GM18907 (cell line): ENCODE measurements around the gene SDS.

Source experiments
- ATAC-seq: cut with Tn5 transposase; IDR thresholded peaks from one replicate; pipeline ENCODE4 v1.9.1; 2021; ENCODE audit warnings: mild to moderate bottlenecking, moderate library complexity; ENCODE audit not compliant: unreplicated experiment

Gene SDS

GRCh38 chr12:113401066-113402000 is 2.4 kb downstream of the SDS start:
- ATAC-seq = no peak

DNA sequence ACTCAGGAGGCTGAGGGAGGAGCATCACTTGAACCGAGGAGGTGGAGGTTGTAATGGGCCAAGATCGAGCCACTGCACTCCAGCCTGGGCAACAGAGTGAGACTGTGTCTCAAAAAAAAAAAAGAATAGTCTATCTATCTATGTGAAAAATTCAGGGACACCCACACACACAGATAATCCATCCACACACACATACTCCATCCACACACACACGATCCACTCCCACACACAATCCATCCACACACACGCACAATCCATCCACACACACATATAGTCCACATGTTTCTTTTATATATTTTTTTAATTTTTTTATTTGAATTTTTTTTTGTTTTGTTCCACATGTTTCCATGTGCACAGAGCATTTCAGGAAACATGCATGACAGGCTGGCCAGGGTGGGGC is 3.3 kb downstream of the SDS start:
- ATAC-seq = no peak

DNA sequence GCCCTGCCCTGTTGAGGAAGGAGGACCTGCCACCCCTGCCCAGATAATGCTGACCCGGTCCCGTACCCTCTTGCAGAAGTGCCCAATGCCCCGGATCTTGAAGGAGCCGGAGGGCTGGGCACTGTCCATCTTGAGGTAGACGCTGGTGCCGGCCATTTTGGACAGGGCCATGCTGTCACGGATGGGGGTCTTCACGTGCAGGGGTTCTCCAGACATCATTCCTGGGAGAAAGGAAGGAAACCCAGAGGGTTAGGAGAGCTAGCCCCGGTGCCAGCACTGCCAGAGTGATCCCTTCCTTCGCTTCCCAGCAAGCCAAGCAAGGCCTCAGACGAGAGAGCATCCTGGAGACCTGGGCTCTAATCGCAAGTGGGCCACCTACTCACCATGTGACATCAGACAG is 4.2 kb downstream of the SDS start:
- no peak for ATAC-seq

GRCh38 chr12:113398346-113399290 is 5.1 kb downstream of the SDS start:
- no peak for ATAC-seq

DNA sequence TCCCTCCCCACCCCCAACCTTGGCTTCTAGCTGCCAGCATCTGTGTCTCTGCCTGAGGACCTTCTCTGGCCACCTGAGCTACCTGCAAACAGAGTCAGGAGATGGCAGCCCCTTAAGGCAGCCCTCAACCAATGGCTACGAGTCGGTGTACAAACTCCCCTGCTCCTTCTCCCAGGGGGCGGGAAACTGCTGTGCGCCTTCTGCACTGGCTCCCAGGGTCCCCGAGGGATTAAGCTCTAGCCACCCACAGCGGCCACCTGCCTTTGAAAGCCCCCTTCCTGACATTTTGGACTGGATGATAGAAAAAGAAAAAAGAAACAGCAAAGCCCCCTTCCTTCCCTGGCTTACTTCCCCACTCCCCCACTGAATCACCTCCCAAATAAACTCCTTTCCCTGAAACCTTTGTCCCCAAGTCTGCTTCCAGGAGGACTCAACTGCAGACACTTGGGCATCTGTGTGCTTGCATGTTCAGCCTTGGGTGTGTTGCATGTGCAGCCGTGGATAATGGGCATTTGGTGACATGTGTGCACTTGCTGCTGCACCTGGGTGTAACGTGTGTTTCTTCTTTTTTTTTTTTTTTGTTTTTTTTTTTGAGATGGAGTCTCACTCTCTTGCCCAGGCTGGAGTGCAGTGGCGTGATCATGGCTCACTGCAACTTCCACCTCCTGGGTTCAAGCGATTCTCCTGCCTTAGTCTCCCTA is 6.0 kb downstream of the SDS start:
- no peak for ATAC-seq

DNA sequence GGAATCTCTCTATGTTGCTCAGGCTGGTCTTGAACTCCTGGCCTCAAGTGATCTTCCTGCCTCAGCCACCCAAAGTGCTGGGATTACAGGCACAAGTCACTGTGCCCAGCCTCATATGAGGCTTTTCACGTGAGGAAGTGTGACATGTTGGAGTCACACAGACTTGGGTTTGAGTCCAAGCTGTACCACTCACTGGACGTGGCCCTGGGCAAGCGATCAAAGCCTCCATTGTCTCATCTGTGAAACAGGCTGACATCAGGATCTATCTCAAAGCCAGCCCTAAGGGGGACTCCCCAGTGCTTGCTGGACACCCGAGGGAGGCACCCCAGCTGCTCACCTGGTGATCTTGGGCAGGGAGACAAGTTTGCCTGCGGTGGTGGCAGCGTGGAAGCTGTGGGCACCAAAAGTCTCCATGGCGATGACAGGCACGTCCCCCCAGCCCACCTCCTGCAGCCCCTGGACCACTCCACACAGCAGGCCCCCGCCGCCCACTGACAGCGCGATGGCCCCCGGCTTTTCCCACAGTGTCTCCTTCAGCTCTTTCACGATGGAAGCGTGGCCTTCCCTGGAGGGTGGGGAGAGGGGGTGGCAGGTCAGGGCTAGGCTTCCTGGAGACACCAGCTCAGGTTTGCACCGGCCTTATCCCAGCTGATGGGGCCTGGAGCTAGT is 6.7 kb downstream of the SDS start:
- no peak for ATAC-seq

GRCh38 chr12:113396200-113396599 is 7.5 kb downstream of the SDS start:
- no peak for ATAC-seq

DNA sequence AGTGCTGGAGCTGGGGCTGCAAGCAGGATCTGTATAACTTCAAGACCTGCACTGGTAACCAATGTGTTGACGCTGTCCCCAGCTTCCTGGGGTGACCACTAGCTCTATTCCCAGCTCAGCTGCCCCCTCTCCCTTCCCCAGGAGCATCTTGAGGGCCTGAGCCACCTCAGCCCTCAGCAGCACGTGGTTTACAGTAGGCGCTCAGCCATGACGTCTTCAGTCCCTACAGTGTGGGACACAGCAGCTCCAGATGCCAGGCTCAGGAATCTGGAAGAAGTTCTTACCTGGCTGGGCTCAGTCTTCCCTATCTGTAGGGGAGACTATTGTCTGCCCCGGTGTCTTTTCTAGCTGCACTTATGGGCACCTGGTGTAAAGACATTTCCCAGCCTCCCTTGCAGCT is 8.6 kb downstream of the SDS start:
- ATAC-seq = no peak

DNA sequence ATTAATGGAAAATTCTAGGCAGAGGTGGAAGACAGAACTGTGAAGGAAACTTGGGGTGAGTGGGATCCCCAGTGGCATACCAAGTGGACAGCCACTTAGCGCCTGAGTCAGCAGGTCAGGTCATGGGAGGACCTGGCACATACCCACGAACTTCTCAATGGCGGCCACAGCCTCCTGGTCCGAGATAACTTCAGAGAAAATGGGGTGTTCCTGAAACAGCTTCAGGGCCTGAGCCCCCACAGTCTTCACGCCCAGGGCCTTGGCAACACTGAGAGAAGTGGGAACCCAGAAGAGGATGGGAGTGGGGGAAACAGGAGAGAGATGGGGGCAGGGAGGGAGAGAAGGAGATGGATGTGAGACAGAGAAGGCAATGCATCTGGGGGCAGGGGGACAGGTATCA is 9.9 kb downstream of the SDS start:
- no peak for ATAC-seq

GRCh38 chr12:113392988-113393579 is 10.6 kb downstream of the SDS start:
- ATAC-seq = no peak

DNA sequence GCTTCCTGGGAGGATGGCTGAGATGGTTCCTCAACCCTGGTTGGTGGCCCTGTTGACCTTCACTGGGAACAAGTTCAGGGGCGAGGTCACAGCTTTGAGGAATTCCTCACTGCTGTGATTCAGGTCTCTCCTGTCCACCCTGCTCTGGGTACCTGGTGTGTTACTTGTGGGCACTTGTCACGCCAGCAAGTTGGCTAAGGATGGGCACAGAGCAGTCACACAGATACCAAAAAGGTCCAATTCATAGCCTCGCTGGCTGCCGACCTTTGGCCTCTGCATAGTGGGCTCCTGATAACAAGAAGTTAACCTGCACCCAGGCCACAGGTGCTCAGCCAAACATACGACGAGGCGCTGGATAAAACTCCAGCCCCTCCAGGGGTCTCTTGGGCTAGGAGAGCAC is 11.2 kb downstream of the SDS start:
- ATAC-seq = no peak

DNA sequence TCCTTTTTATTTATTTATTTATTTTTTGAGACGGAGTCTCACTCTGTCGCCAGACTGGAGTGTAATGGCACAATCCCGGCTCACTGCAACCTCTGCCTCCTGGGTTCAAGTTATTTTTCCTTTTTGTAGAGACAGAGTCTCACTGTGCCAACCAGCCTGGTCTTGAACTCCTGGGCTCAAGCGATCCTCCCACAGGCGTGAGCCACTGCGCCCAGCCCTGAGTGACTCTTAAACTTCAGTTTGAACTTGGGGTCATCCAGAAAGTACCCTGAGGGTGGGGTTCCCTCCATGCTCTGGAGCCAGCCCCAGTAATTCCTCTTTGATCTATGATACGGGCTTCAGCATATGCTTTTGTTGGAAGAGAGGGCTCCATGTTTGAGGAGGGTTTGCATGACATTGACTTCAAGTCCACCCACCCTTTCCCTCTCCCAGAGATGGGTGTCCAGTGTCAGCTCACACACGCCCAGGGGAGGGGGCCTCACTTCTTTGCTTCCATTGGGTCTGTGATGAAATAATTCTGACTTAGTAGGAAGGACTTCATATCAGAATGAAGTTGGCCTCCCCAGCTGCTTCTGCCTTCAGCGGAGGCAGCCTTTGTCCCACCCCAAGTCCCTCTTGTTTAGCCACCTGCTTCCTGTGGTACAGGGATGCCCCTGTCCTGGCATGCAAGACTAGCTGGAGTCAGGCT is 11.9 kb downstream of the SDS start:
- ATAC-seq = no peak

DNA sequence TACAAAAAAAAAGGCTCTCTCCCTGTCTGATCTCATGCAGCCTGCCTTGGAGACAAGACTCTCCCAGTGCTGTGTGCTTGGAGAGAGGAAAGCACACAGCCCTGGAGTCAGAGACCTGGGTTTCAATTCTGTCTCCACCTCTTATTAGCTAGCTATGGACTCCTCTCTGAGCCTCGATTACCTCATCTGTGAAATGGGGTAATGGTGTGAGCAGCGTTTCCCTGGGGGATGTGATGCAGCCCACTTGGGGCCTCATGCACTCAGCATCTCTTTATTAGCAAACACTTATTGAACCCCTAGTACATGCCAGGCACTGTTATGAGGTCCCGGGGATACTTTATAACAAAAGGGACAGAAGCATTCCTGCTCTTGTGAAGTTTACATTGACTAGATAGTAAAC is 12.5 kb downstream of the SDS start:
- no peak for ATAC-seq

DNA sequence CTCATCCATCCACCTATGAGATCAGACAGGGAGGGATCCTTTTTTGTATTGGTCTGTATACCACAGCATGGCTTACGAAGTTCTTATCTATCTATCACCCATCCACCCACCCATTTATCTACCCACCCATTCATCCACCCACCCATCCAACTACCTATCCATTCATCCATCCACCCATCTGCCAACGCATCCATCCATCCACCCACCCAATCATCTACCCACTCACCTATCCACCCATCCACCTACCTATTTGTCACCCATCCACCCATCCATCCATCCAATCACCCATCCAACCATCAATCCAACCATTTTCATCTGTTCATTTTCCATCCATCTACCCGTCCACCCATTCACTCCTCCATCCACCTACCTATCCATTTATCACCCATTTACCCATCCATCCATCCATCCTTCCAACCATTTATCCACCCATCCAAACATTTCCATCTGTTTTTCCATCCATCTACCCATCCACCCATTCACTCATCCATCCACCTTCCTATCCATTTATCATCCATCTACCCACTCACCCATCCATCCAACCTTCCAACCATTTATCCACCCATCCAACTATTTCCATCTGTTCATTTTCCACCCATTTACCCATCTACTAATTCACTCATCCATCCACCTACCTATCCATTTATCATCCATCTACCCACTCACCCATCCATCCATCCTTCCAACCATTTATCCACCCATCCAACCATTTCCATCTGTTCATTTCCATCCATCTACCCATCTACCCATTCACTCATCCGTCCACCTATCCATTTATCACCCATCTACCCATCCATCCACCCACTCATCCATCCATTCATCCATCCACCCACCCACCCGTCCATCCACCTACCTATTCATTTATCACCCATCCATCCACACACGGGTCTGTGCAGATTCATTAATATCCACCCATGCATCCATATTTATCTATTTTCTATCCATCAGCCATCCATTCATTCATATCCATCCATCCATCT is 13.3 kb downstream of the SDS start:
- no peak for ATAC-seq

DNA sequence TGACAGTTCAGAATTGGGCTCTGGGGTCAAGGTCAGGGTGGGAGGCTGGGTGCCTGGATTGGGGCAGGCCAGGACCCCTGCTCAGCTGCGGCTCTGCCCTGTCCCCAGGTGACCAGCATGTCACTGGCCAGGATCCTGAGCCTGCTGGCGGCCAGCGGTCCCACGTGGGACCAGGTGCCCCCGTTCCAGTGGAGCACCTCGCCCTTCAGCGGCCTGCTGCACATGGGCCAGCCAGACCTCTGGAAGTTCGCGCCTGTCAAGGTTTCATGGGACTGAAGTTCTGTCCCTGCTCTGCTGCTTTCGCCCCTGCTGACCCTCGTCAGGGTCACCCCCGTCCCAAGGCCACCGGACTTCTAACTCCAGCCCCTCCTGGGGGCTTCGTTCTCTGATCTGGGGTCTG is 15.3 kb downstream of the SDS start:
- no peak for ATAC-seq

DNA sequence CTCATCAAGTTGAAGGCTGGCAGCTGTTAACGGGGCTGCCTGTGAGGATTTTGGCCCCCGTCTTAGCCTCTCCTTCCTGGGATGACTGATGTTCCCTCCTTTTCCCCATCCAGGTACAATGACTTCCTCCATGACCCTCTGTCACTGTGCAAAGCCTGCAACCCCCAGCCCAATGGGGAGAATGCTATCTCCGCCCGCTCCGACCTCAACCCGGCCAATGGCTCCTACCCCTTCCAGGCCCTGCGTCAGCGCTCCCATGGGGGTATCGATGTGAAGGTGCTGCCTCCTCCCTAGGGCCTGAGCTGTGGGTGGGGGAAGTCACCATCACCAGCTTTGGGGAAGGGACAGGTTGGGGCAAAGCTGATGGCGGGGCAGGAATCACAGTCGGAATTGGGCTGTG is 16.1 kb downstream of the SDS start:
- ATAC-seq = no peak

DNA sequence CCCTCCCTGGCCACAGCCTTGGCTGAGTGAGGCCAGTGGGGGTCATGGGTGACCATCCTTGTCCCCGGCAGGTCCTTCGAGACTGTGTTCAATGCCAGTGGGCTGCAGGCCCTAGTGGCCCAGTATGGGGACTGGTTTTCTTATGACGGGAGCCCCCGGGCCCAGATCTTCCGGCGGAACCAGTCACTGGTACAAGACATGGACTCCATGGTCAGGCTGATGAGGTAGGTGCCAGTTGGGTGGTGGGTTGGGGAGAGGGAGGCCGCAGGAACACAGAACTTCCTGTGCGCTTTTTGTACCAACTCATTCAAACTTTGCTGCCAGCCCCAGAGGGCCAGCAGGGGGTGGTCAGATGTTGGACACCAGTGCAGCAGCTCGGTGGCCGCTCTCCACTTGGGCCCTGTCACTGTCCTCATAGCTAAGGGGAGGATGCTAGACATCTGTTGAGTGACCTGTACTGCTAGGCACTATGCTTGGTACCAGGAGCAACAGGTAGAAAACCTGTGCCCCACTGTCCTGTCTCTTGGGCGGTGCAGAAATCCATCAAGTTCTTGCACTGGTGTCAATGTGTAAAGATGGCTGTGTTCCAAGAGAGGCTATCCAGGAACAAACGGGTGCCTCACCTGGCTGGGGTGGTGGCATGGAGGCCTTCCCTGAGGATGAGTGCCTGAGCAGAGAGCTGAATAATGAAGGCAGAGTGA is 16.7 kb downstream of the SDS start:
- ATAC-seq = no peak
